CD4-positive, alpha-beta T cell (primary cell): ENCODE data around the gene PTTG1IP. TPM values are rescaled to one million over a fixed set of nuclear protein-coding genes. Genes with fewer than 3 reads are reported as not detected.

ENCODE experiments used
- ATAC-seq: fragments of 200-7000 bp; cut with Tn5 transposase; one replicate; pipeline ENCODE4 v1.10.0; 2022; ENCODE audit warnings: mild to moderate bottlenecking; ENCODE audit not compliant: poor library complexity
- CTCF ChIA-PET: fragments of 350-600 bp; sonication (Branson Sonifier 250); formaldehyde crosslinking; loops from one replicate; lab custom pipeline; 2021; ENCODE audit warnings: antibody characterized with exemption, inconsistent platforms; lab: Charles Lee
- POLR2A ChIA-PET: fragments of 350-600 bp; sonication (Branson Sonifier 250); formaldehyde crosslinking; loops from one replicate; lab custom pipeline; 2021; ENCODE audit warnings: antibody characterized with exemption, inconsistent platforms; lab: Charles Lee
- DNase-seq, 14 experiments: peaks; one replicate each; pipeline ENCODE4 v3.0.0-alpha.2; 2013 to 2020; ENCODE audit warnings: mixed read lengths in 2 of 14
- H3K27ac ChIP-seq, 2 donors: one replicate each; pipeline versions ENCODE4 v1.5.1 to v1.7.0; 2013; ENCODE audit warnings: low read length in 2 of 2, low read depth in 1 of 2, mild to moderate bottlenecking in 1 of 2
- H3K27me3 ChIP-seq, 2 experiments: 1 replicate in 1 of 2; 2 replicates in 1 of 2; pipeline versions ENCODE4 v1.6.1 to v1.7.0; 2013; ENCODE audit warnings: low read length in 2 of 2, control low read depth in 1 of 2, mild to moderate bottlenecking in 1 of 2, moderate library complexity in 1 of 2; ENCODE audit not compliant: insufficient read depth in 2 of 2, control insufficient read depth in 1 of 2
- H3K36me3 ChIP-seq: one replicate; pipeline ENCODE4 v1.6.1; 2013; ENCODE audit warnings: low read length, control low read depth; ENCODE audit not compliant: insufficient read depth
- H3K4me1 ChIP-seq: one replicate; pipeline ENCODE4 v1.6.1; 2013; ENCODE audit warnings: low read length, control low read depth; ENCODE audit not compliant: insufficient read depth
- H3K4me3 ChIP-seq: one replicate; pipeline ENCODE4 v1.5.1; 2013; ENCODE audit warnings: mild to moderate bottlenecking, low read length, moderate library complexity
- H3K9me3 ChIP-seq, 2 experiments: 1 replicate in 1 of 2; 2 replicates in 1 of 2; pipeline versions ENCODE4 v1.6.1 to v1.7.0; 2013; ENCODE audit warnings: low read length in 2 of 2, mild to moderate bottlenecking in 2 of 2, control low read depth in 1 of 2, moderate library complexity in 1 of 2; ENCODE audit not compliant: control insufficient read depth in 1 of 2, insufficient read depth in 1 of 2
- H3K27ac Mint-ChIP-seq: one replicate; pipeline ENCODE4 v1.8.0; 2020; ENCODE audit warnings: mixed read lengths
- H3K27me3 Mint-ChIP-seq: one replicate; pipeline ENCODE4 v1.8.0; 2021; ENCODE audit warnings: mixed read lengths
- H3K36me3 Mint-ChIP-seq: one replicate; pipeline ENCODE4 v1.8.0; 2021; ENCODE audit warnings: low read depth, mixed read lengths
- H3K4me1 Mint-ChIP-seq: one replicate; pipeline ENCODE4 v1.8.0; 2021; ENCODE audit warnings: low read depth, mixed read lengths
- H3K4me3 Mint-ChIP-seq: one replicate; pipeline ENCODE4 v1.8.0; 2020; ENCODE audit warnings: mild to moderate bottlenecking, mixed read lengths
- H3K9me3 Mint-ChIP-seq: one replicate; pipeline ENCODE4 v1.8.0; 2020; ENCODE audit warnings: mixed read lengths
- intact Hi-C, 2 experiments: fragments of 100-400 bp; cut with DNase I in 1 of 2; cut with micrococcal nuclease in 1 of 2; formaldehyde crosslinking; loops; one replicate each; pipeline versions ENCODE4 v1.15.1 to v1.9.0; 2023 to 2025; cut with DNase I, micrococcal nuclease
- total RNA-seq, 174 experiments: library from RNA in 2 of 174; stranded (reverse) in 2 of 174; gene quantifications; one replicate each; pipeline ENCODE4 v1.2.3 and lab custom pipeline; 2021 to 2026
- TF ChIP-seq, protein P1 (sequence below): fragments of 200-600 bp; IDR thresholded peaks from one replicate; pipeline ENCODE4 v1.8.0; 2022; ENCODE audit warnings: antibody characterized with exemption, mild to moderate bottlenecking

PTTG1IP gene
- total RNA-seq, 2 experiments from 2014 or later: 99.0 to 99.5 TPM

DNA sequence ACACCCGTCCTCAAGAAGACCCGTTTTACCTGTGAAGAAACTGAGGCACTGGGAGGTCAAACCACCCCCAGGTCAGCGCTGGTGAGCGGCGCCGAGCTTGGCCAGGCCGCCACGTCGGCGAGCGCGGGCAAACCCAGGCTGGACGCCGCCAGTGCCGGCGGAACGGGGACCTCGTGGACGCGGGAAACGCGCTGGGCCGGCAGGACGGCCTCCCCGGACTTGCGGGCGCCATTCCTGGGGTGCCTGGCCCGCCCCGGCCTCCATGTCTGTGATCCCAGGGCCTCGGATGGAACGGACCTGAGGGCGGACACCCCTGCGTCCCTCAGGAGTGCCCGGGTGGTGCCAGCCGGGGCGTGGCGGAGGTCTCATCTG lies 54.9 kb downstream of the PTTG1IP start:
- intact Hi-C loops: loop anchor here (1.0 to 5.0 kb wide), 4 partner anchors 55 to 1846 kb away; partner anchors contain the start of genes CFAP410 (in 1 of the 2), PKNOX1 (in 1 of the 2) and PTTG1IP (in 1 of the 2)
- DNase-seq: peak in 1 of 14 experiments; percentile 53

DNA sequence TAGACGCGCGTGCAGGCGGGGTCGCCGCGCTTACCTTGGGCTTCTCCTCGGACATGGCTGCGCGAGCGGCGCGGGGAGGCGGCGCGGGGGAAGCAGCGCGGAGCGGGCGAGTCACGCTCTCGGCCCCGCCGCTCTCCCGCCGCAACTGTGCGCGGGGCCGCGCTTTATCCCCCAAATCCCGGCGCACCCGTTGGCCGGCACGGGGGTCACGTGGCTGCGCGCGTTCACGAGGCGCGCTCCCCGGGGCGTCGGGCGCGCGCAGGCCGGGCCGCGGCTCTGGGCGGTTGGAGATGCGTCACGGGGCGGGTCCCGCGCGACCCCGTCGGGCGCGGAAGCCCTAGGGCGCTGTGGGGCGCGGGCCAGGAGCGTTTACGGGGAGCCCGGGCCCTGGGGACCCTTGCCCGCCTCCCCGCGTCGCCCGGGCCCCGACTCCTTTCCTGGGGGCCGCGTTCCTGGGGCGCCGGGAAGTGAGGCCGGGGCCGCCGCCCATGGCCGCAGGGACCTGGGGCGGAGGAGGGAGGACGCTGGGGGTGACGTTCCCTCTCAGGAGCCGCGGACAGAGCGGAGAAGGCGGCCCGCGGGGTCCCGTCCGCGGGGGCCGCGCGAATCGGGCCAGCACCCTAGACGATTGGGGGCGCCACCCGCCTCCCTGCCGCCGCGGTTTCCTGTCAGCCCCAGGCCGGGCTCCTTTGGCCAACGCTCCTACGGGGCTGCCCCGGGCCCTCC lies 55.4 kb downstream of the PTTG1IP start, which contains the start of gene SUMO3:
SUMO3 (minus strand) TSS at position 149 of the 726 bp plus-strand sequence; CDS start at position 55, 94 bp downstream.
- TF ChIP-seq, protein P1, sequence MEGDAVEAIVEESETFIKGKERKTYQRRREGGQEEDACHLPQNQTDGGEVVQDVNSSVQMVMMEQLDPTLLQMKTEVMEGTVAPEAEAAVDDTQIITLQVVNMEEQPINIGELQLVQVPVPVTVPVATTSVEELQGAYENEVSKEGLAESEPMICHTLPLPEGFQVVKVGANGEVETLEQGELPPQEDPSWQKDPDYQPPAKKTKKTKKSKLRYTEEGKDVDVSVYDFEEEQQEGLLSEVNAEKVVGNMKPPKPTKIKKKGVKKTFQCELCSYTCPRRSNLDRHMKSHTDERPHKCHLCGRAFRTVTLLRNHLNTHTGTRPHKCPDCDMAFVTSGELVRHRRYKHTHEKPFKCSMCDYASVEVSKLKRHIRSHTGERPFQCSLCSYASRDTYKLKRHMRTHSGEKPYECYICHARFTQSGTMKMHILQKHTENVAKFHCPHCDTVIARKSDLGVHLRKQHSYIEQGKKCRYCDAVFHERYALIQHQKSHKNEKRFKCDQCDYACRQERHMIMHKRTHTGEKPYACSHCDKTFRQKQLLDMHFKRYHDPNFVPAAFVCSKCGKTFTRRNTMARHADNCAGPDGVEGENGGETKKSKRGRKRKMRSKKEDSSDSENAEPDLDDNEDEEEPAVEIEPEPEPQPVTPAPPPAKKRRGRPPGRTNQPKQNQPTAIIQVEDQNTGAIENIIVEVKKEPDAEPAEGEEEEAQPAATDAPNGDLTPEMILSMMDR: no peak
- H3K9me3 ChIP-seq: peaks cover 13 to 28% of the 10 kb centered on the region in 2 experiments
- ChIA-PET CTCF (interaction anchor here (0.9 to 1.0 kb wide), 2 partner anchors 17 to 57 kb away, joined by 3 to 5 read pairs; no protein-coding TSS in a partner anchor), POLR2A (interaction anchor here (0.7 to 1.3 kb wide), 9 partner anchors 11 to 199 kb away, joined by 3 to 29 read pairs (median 4); partner anchors contain the start of genes PTTG1IP and UBE2G2)
- Mint-ChIP-seq H3K36me3 (peaks cover 13% of the 10 kb centered on the region), H3K27me3 (no peaks in the 10 kb centered on the region), H3K9me3 (peaks cover 9% of the 10 kb centered on the region), H3K4me1 (peaks cover 13% of the 10 kb centered on the region), H3K4me3 (peak within 1 kb of the TSS; percentile 82), H3K27ac (peak within 1 kb of the TSS; percentile 77)
- H3K4me1 ChIP-seq: peaks cover 19% of the 10 kb centered on the region
- intact Hi-C loops: loop anchor here (1.0 to 5.0 kb wide), 8 partner anchors 16 to 1846 kb away; partner anchors contain the start of genes ADARB1 (in 1 of the 2), CFAP410 (in 1 of the 2), PKNOX1 (in 1 of the 2) and PTTG1IP (in 1 of the 2)
- H3K36me3 ChIP-seq: peaks cover 8% of the 10 kb centered on the region
- H3K4me3 ChIP-seq: peak within 1 kb of the TSS; percentile 61
- ATAC-seq (peak; percentile 73), DNase-seq (peak; percentile 68 to 95 (median 84))
- peak within 1 kb of the TSS in 1 of 2 donors; percentile 67 for H3K27ac ChIP-seq
- H3K27me3 ChIP-seq: no peaks in the 10 kb centered on the region

More for the DNA sequence above, 54.9 kb downstream of the PTTG1IP start:
- Histone ChIP-seq H3K27me3 (no peaks in the 10 kb centered on the region), H3K4me3 (peak overlapping the region; percentile 52), H3K36me3 (peaks cover 3% of the 10 kb centered on the region), H3K4me1 (peaks cover 19% of the 10 kb centered on the region), H3K27ac (peak overlapping the region in 1 of 2 donors; percentile 67), H3K9me3 (peaks cover 19 to 29% of the 10 kb centered on the region in 2 experiments)
- H3K4me1 Mint-ChIP-seq: peaks cover 13% of the 10 kb centered on the region
- no peak for ATAC-seq
- peak overlapping the region; percentile 77 for H3K27ac Mint-ChIP-seq
- ChIA-PET POLR2A (interaction anchor here (1.3 kb wide), 1 partner anchor 54 kb away, joined by 3 read pairs; no protein-coding TSS in a partner anchor), CTCF (no interaction called here)
- H3K27me3 Mint-ChIP-seq: no peaks in the 10 kb centered on the region
- peaks cover 8% of the 10 kb centered on the region for H3K36me3 Mint-ChIP-seq
- peaks cover 11% of the 10 kb centered on the region for H3K9me3 Mint-ChIP-seq
- TF ChIP-seq, protein P1: no peak
- H3K4me3 Mint-ChIP-seq: peak overlapping the region; percentile 81

DNA sequence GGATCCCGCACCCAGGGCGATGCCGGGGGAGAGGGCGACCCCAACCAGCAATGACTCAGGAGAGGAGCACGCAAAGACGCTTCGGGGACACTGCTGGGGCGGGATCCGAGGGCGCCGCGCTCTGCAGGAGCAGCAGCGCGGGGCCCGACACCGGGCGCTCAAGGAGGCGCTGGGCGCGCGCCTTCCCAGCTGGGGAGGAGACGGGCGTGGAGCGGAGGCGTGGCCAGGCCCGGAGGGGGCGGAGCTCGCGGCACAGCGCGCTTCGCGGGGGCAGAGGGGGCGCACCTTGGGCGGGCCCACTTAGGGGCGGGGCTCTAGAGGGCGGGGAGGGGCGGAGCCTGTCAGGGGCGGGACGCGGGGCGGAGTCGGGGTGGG lies 56.0 kb downstream of the PTTG1IP start:
- peaks cover 19% of the 10 kb centered on the region for H3K4me1 ChIP-seq
- ChIA-PET POLR2A (interaction anchor here (0.7 to 1.2 kb wide), 8 partner anchors 10 to 199 kb away, joined by 3 to 29 read pairs (median 6); partner anchors contain the start of genes PTTG1IP and UBE2G2), CTCF (interaction anchor here (0.9 to 1.0 kb wide), 2 partner anchors 17 to 58 kb away, joined by 3 to 5 read pairs; no protein-coding TSS in a partner anchor)
- H3K36me3 ChIP-seq: peaks cover 14% of the 10 kb centered on the region
- H3K9me3 ChIP-seq: peaks cover 7 to 25% of the 10 kb centered on the region in 2 experiments
- H3K9me3 Mint-ChIP-seq: peaks cover 6% of the 10 kb centered on the region
- DNase-seq (peak; percentile 87 to 97 (median 94)), ATAC-seq (peak; percentile 85)
- H3K4me3 Mint-ChIP-seq: peak overlapping the region; percentile 82
- TF ChIP-seq, protein P1: no peak
- intact Hi-C loops: loop anchor here (1.0 to 5.0 kb wide), 7 partner anchors 15 to 1845 kb away; partner anchors contain the start of genes ADARB1 (in 1 of the 2), CFAP410 (in 1 of the 2), PKNOX1 (in 1 of the 2) and UBE2G2 (in 1 of the 2)
- H3K27me3 ChIP-seq: no peaks in the 10 kb centered on the region
- no peak overlapping the region for H3K27ac ChIP-seq
- H3K27ac Mint-ChIP-seq: peak overlapping the region; percentile 65
- peaks cover 13% of the 10 kb centered on the region for H3K4me1 Mint-ChIP-seq
- no peaks in the 10 kb centered on the region for H3K27me3 Mint-ChIP-seq
- H3K4me3 ChIP-seq: peak overlapping the region; percentile 61
- peaks cover 17% of the 10 kb centered on the region for H3K36me3 Mint-ChIP-seq
